Activated T-cell treated with anti-CD3 and anti-CD28 coated beads, Interleukin-2, amount 50 U/mL, for 1 hour (primary cell): ENCODE measurements around the gene LRRC75A.
"Not testable (repeated sequence)": the region's sequence is repeated elsewhere in the genome, so short reads cannot be mapped to it uniquely, and the experiment has no call there.

Source experiments
- DNase-seq: peaks from one replicate; pipeline ENCODE4 v3.0.0-alpha.2; 2020

Gene LRRC75A, protein sequence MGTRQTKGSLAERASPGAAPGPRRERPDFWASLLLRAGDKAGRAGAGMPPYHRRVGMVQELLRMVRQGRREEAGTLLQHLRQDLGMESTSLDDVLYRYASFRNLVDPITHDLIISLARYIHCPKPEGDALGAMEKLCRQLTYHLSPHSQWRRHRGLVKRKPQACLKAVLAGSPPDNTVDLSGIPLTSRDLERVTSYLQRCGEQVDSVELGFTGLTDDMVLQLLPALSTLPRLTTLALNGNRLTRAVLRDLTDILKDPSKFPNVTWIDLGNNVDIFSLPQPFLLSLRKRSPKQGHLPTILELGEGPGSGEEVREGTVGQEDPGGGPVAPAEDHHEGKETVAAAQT

DNA sequence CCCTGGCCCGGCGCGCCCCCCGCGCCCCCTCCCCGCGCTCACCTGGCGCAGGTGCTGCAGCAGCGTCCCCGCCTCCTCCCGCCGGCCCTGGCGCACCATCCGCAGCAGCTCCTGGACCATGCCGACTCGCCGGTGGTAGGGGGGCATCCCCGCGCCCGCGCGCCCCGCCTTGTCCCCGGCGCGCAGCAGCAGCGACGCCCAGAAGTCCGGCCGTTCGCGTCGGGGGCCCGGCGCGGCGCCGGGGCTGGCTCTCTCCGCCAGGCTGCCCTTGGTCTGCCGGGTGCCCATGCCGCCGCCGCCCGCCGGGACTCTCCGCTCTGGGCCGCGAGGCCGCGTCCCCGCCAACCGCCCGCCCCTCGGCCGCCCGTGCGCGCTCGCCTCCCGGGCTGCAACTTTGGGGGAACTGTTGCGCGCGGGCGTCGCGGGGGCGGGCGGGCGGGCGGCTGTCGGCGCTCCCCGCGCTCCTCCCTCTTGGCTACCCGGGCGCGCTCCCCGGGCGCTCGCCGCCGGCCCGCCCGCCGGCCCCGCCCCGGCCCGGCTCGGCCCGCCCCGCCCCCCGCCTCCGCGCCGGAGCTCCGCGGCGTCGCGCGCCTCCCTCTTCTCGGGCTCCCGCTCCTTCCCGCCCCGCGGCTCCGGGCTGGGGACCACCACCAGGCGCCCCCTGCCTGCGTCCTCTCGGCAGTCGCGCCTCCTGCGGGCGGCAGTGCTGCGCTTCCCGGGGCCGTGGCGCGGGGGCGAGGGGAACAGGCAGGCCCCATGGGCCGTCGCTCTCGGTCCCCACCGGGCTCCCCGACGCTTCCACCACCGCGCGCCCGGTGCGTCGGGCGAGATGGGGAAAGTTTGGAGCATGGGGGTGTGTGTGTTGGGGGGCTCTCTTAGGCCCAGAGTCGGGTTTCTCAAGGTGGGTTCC lies at the start of gene LRRC75A:
Gene LRRC75A, minus strand, starts transcription at position 491 of the 910 bp plus-strand sequence. Its CDS starts 203 bp downstream, at position 288.
- DNase-seq: peak; percentile 70

DNA sequence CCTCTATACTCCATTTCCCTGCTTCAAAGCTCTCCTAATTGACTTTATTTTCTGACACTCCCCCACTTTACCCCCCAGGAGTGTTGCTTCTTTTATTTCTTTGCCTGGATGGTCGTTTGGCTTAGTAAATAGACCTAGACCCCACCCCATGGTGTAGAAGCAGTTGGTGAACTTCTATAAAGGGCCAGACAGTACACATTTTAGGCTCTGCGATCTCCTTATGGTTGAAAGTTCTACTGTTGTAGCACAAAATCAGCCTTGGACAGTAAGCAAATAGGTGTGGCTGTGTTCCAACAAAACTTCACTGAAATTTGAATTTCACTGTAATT lies 45.1 kb upstream of the LRRC75A start:
- DNase-seq: no peak

DNA sequence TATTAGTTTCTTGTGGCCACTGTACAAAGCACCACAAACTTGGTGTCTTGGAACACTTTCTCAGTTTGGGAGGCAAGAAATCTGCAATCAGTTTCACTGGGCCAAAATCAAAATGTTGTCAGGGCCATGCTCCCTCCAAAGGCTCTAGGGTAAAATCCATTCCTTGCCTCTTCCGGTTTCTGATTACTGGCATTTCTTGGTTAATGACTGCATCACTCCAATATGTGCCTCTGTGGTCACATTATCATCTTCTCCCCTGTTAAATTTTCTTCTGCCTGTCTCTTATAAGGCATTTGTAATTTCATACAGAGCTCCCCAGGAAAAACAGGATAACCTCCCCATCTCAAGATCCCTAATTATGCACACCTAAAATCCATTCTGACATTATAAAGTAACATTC lies 42.2 kb upstream of the LRRC75A start:
- no peak for DNase-seq

DNA sequence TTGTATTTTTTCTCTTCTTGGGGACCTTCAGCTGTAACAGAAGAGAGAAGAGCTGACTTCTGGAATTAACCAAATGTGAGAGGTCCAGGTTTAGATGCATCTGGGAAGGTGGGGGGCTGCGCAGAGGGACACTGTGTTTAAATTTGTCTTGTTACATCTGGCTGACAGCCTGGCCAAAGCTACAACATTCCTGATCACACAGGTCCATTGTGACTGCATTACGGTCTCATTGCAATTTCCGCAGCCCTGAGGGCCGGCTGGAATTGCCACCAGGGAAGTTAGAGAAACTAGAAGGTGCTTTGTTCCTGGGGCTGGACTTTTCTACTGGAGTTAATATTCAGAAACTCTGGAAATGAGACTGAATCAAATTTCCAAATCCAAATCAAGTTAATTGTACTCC lies 37.9 kb upstream of the LRRC75A start:
- no peak for DNase-seq

DNA sequence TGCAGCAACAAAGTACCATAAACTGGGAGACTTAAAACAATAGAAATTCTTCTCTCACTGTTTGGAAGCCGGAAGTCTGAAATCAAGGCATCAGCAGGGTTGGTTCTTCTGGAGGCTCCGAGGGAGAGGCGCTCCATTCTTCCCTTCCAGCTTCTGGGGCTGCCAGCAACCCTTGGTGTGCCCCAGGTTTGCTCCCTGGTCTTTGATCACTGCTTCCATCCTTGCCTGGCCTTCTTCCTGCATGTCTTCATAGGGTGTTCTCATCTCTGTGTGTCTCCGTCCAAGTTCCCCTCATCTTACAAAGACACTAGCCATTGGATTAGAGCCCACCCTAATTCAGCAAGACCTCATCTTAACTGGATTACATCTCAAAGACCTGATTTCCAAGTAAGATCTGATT lies 35.3 kb upstream of the LRRC75A start:
- DNase-seq: no peak

DNA sequence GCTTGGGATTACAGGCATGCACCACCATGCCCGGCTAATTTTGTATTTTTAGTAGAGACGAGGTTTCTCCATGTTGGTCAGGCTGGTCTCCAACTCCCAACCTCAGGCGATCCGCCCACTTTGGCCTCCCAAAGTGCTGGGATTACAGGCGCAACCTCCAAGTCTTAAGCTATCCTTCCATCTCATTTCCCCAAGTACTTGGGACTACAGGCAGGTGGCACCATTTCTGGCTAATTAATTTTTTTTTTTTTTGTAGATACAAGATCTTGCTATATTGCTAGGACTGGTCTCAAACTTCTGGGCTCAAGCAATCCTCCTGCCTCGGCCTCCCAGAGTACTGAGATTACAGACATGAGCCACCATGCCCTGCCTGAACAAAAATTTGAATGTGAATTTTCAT lies 33.6 kb upstream of the LRRC75A start:
- DNase-seq: not testable (repeated sequence)

DNA sequence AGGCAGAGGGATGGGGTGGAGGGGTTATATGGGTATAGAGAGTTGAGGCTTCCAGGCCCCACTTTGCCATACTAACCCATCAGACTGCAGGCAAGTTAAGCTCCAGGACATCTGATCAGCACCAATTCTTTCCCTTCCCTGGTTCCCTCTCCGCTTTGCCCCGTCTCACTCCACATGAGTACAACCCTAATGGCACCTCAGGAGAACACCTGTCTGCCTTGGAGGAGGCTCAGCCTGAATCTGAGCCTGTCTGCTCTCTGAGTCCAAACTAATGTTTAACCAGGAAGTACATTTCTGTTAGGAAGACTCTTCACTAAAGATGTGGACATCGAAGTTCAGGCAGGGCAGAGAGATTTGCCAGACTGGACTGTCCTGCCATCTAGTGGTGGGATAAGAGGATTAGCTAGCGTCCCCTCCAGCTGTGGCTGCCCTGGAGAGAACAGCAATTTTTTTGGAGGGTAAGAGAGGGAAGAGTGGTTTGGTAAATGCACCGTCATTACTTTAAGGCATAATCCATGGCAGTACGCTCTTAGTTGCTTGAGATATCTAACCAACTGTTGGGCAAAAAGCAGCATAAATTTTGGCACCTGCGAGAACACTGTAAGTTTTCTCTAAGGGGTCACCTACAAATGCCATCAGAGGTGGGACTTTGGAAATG lies 29.2 kb upstream of the LRRC75A start:
- DNase-seq: peak; percentile 50

DNA sequence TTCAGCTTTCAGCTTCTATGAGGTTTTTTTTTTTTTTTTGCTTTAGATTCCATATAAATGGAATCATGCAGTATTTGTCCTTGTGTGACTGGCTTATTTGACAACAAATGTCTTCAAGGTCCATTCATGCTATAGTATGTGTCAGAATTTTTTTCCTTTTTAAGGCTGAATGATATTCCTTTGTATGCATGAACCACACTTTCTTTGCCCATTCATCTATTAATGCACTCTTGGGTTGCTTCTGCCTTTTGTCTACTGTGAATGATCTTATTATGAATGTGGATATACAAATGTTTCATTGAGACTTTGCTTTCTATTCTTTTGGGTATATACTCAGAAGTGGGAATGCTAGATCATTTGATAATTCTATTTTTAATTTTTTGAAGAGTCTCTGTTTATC lies 27.0 kb upstream of the LRRC75A start:
- no peak for DNase-seq

DNA sequence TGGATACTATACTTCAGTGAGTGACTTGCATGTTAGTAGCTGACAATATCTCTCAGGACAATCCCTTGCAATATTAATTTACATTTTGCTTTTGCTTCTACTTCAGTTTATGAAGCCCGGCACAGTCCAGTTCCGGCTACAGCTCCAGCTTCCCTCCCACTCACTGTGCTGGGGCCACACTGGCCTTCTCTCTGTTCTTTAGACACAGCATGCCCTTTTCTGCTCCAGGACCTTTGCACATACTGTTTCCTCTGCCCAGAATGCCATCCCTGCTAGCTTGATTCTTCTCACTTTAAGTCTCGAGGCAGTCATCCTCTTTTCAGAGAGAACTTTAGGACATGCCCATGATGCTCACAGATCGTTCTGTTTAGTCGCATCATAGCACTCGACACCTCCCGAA lies 25.5 kb upstream of the LRRC75A start:
- DNase-seq: no peak

DNA sequence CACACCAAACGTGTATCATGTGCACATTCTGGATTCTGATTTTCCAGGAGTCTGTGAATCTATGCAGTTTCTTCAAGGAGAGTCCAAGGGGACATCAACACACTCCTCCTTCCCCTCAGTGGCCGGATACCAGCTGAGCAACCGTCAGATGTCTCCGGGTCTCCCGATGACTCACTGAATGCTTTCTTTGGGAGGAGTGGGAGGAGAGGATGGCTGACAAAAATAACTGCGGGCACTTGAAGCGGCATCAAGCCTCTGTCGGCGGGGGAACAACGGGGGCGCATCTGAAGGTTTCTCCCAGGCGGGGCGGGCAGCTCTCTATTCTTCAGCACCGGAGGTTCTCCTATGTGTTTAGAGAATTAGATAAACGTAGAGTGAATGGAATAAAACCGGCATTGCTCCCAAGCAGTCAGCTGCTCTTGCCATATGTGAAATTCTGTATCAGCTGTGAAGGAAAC lies 24.6 kb upstream of the LRRC75A start:
- no peak for DNase-seq

DNA sequence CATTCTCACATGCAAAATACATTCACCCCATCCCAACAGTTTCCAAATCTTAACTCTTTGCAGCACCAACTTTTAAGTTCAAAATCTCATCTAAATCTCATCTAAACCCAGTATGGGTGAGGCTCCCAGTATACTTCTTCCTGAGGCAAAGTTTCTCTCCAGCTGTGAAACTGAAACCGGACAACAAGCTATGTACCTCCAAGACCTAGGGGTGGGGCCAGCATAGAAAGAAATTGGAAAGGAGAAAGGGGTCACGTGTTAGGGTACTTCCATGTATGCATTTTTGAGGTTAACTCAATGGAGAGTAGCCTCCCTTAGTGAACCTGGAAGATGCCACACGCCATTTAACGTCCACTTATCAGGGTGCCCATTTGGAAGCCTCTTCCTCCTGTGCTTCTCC lies 23.9 kb upstream of the LRRC75A start:
- DNase-seq: no peak

DNA sequence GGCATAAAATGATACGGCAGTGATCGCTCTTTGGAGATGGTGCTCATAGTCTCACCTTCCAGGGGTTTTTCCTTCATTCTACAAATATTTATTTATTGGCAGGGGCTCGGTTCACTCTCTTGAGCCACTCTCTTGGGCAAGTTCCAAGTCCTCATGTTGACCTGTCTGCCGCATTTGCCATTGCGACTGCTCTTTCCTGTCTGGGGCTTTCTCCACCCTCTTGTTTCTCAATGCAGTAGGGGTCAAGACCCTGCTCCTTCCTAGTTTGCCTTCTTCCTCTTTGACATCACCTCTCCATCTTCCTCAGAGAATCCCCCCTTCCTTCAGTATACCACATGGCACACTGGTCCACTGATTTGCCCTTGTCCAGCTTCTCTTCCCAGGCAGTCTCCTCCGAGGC lies 21.9 kb upstream of the LRRC75A start:
- DNase-seq: no peak

DNA sequence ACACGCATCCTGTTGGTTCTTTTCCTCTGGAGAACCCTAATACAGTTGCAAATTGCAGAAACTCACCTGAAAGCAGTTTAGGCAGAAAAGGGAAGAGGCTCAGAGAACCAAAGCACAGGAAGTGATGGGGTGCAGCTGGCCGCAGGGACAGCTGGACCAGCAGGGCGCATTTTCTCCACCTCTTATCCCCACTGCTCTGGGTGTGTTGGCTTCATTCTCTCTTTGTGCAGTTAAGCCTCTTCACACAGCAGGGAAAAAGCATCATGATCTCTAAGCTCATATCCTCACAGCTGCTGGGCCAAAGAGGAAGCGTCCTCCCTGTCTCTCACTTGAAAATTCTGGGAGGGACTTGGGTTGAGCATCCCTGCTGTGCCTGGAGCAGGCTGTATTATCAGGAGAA lies 20.0 kb upstream of the LRRC75A start:
- no peak for DNase-seq

DNA sequence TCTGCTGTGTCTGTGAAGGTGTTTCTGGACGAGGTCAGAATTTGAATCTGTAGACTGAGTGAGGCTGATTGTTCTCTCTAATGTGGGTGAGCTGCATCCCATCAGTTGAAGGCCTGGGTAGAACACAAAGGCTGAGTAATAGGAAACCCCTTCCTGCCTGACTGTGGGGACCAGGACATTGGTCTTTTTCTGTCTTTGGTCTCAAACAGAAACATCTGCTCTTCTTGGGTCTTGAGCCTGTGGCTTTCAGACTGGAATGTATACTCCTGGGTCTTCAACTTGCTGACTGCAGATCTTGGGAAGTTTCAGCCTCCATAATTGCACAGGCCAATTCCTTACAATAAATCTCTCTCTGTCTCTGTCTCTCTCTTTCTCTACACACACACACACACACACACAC lies 19.6 kb upstream of the LRRC75A start:
- no peak for DNase-seq

DNA sequence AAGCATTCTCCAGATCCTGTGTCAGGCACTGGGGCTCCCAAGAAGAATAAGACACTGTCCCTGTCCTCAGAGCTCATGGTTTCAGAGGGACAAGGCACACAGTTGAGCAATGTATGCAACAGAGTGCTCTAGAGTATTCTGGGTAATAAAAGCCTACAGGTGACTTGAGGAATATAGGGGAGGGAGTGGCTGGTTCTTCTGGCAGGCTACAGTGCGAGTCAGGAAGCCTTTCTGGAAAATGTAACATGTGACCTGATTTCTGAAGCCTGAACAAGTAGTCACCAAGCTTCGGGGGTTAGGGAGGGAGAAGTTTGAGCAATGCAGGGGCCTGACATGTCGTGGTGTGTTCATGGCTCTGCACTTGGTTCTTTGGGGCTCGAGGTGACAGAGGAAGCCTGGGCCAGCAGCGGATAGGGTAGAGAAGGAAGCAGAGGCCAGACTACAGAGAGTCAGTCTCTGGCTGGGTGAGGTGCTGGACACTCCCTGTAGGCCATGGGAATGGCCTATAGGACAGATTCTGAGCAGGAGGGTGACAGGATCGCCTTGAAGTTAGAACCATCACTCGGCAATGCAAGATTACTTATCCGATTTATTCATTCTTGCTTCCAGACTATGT lies 16.0 kb upstream of the LRRC75A start:
- DNase-seq: no peak

DNA sequence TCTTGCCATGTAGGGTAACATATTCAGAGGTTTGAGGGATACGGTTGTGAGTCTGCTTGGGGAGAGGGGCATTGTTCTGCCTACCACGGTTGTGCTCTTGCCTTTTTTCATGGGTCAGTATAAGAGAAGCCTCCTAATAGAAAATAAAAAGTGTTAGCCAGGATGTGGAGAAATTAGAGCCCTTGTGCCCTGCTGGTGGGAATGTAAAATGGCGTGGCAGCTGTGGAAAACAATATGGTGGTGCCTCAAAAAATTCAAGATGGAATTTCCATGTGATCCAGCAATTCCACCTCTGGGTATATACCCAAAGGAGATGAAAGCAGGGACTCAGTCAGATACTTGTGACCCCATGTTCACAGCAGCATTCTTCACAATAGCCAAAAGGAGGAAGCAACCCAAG lies 14.2 kb upstream of the LRRC75A start:
- DNase-seq: no peak

DNA sequence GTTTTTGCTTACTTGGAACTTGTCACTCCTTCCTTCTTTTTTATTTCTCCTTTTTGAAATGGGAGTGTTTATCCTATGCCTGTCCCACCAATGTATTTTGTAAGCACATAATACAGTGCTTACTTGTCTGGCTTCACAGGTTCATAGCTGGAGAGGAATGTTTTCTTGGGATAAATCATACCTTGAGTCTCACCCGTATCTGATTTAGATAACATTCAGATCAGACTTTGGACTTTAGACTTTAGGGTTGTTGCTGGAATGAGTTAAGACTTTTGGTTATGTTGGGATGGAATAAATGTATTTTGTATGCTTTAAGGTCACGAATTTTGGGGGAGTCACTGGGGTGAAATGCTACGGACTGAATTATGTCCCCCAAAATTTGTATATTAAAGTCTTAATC lies 13.0 kb upstream of the LRRC75A start:
- DNase-seq: no peak

DNA sequence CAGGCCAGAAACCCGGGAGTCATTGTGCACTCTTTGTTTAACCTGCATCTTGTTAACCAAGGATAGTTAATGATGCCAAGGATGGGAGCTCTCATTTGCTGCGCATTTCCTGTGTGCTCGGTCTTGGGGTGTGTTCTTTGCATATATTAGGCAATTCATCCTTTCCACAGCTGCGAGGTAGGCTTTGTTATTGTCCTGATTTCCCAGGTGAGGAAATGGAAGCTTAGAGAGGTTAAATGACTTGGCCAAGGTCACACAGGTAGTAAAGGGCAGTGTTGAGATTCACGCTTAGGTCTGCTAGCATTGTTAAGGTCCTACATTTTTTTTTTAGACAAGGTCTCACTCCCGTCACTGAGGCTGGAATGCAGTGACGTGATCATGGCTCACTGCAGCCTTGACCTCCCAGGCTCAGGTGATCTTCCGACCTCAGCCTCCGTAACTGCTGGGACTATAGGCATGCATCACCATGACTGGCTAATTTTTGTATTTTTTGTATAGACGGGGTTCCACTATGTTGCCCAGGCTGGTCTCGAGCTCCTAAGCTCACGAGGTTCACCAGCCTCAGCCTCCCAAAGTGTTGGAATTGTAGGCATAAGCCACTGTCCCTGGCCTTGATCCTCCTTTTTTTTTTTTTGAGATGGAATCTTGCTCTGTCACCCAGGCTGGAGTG lies 5.0 kb upstream of the LRRC75A start:
- DNase-seq: no peak

DNA sequence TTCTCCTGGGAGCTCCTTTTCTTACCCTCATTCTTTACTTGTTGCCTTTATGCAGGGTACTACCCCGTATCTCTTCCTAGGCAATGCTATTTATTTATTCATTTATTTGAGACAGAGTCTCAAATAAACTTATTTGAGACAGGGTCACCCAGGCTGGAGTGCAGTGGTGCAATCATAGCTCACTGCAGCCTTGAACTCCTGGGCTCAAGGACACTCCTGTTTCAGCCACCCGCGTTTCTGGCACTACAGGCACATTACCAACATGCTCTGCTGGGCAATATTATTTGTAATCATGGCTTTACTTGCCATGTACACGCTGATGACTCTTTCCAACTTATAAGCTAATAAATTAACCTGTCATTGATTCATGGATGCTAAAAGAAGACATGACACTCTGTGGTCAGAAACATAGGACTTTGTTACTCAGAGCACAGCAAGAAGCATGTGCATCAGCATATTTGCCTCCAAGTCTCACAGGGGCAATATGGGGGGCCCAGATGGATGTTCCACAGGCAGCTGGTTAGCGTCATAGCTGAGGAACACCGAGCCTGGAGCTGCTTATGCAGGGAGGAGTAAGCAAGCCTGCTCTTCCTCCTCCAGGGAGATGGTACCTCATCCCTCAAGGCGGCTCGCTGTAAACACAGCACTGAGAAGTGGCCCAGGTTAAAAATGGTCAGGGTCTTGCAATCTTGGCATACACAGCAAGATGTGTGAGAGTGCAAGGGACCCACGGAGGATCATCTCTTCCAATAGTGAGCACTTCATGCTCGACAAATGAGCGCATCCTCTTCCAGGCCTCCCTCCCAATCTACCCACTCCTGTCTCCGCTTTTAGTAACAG lies 4.2 kb upstream of the LRRC75A start:
- no peak for DNase-seq

DNA sequence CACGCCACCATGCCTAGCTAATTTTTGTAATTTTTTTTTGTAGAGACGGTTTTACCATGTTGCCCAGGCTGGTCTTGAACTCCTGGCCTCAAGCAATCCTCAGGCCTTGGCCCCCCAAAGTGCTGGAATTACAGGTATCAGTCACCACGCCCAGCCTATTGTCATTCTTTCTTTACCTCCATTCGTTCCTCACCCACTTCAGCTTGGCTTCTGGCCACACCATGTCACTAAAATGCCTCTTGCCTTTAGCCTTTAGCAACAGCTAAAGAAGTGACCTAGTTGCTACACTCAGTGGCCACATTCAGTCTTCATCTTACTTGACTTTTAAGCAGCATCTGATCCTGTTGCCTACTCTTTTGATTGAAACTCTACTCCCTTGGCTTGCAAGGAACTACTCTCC lies 3.6 kb upstream of the LRRC75A start:
- DNase-seq: no peak

DNA sequence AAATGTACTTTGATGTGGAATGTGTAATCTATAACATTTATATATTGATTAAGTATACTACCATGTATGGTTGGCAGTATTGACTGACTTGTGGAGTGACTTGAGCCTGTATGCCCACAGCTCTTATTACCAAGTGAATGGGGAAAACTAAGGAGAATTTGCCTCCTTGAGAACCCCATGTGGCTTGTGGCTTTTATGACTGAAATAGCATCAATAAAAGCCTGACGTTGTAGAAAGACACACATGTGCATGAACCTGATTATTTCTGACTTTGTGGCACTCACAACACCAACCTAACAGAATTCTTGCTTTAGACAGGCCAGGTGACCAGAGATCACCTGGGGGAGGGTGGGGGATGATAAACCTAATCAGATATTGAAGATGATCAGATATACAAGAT lies 2.1 kb upstream of the LRRC75A start:
- no peak for DNase-seq

DNA sequence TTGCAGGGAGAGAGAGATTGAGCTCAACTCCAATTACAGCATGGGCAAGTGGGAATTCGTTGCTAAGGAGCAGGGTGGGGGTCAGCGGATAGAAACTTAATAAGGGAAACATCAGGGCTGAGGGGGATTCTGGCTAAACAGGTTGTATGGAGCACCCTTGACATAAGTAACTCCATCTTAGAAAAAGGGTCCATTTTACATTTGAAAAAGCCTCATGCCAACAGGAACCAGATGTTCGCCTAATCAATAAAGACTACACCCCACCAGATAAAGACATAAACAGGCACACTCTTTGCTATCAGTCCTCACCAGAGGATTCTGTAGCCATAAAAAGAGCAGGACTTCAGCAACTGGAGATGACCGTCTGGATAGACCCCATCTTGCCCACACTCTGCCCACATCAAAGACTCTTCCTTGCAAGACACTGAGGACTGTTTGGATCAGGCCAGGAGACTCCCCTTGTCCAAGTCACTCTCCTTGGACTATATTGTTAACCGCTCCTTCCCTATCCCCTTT lies 1.6 kb upstream of the LRRC75A start:
- DNase-seq: no peak
